Measurements from ENCODE around the gene CADM2.

DNA sequence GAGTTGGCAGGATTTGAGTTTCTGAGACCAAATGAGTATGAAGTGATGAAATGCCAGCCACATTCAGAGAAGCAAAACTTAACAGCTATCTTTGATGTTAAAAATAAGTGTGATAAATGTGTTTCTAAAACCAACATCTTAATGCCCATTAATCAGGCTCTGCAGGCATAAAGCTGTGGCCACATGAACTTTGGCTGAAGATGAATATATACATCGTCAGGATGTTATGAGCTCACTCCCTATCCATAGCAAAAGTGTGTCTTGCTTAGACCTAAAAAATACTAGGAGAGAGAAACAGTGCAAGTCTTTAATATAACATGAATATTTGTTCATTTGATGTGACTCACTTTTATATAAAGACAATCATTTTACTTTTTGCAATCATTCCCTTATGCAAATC, 218.0 kb downstream of the CADM2 start:
- TF ChIP-seq, protein P1, sequence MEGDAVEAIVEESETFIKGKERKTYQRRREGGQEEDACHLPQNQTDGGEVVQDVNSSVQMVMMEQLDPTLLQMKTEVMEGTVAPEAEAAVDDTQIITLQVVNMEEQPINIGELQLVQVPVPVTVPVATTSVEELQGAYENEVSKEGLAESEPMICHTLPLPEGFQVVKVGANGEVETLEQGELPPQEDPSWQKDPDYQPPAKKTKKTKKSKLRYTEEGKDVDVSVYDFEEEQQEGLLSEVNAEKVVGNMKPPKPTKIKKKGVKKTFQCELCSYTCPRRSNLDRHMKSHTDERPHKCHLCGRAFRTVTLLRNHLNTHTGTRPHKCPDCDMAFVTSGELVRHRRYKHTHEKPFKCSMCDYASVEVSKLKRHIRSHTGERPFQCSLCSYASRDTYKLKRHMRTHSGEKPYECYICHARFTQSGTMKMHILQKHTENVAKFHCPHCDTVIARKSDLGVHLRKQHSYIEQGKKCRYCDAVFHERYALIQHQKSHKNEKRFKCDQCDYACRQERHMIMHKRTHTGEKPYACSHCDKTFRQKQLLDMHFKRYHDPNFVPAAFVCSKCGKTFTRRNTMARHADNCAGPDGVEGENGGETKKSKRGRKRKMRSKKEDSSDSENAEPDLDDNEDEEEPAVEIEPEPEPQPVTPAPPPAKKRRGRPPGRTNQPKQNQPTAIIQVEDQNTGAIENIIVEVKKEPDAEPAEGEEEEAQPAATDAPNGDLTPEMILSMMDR (IDR thresholded peaks at IDR 0.05), result no peak
- no peak for TF ChIP-seq POLR2A (IDR thresholded peaks at IDR 0.05)
